ENCODE results near the gene MME.

MME gene

GRCh38 chr3:155079746-155080487 lies at the start of gene MME:
Gene MME, plus strand, starts transcription at chr3:155080319. Its CDS starts 3,849 bp downstream, at chr3:155084168.
- DNase-seq (ENCODE audit: low read depth), result no peak

- no peak for DNase-seq (ENCODE audit: low read depth)
Measured at GRCh38 chr3:155031186-155031585, 48.9 kb upstream of the MME start.

- no peak for DNase-seq (ENCODE audit: low read depth)
Measured at GRCh38 chr3:155032918-155033317, 47.2 kb upstream of the MME start.

GRCh38 chr3:155034786-155035185 lies 45.3 kb upstream of the MME start:
- no peak for DNase-seq (ENCODE audit: low read depth)

GRCh38 chr3:155035553-155035952 lies 44.6 kb upstream of the MME start:
- no peak for DNase-seq (ENCODE audit: low read depth)

- DNase-seq (ENCODE audit: low read depth), result no peak
Measured at GRCh38 chr3:155037508-155038202, 42.5 kb upstream of the MME start.

GRCh38 chr3:155038203-155038554 lies 41.9 kb upstream of the MME start:
- no peak for DNase-seq (ENCODE audit: low read depth)

GRCh38 chr3:155046935-155047334 lies 33.2 kb upstream of the MME start:
- no peak for DNase-seq (ENCODE audit: low read depth)

- DNase-seq (ENCODE audit: low read depth), result no peak
Measured at GRCh38 chr3:155047672-155048071, 32.4 kb upstream of the MME start.

- DNase-seq (ENCODE audit: low read depth), result no peak
Measured at GRCh38 chr3:155049959-155050358, 30.2 kb upstream of the MME start.

GRCh38 chr3:155052470-155052869 lies 27.6 kb upstream of the MME start:
- no peak for DNase-seq (ENCODE audit: low read depth)

GRCh38 chr3:155053756-155054155 lies 26.4 kb upstream of the MME start:
- no peak for DNase-seq (ENCODE audit: low read depth)

GRCh38 chr3:155064920-155065319 lies 15.2 kb upstream of the MME start:
- no peak for DNase-seq (ENCODE audit: low read depth)

- no peak for DNase-seq (ENCODE audit: low read depth)
Measured at GRCh38 chr3:155065537-155065936, 14.6 kb upstream of the MME start.

GRCh38 chr3:155069729-155070128 lies 10.4 kb upstream of the MME start:
- no peak for DNase-seq (ENCODE audit: low read depth)

GRCh38 chr3:155070316-155070715 lies 9.8 kb upstream of the MME start:
- no peak for DNase-seq (ENCODE audit: low read depth)

- no peak for DNase-seq (ENCODE audit: low read depth)
Measured at GRCh38 chr3:155070932-155071387, 9.2 kb upstream of the MME start.

GRCh38 chr3:155075200-155075599 lies 4.9 kb upstream of the MME start:
- no peak for DNase-seq (ENCODE audit: low read depth)

GRCh38 chr3:155076888-155077287 lies 3.2 kb upstream of the MME start:
- no peak for DNase-seq (ENCODE audit: low read depth)

- DNase-seq (ENCODE audit: low read depth), result no peak
Measured at GRCh38 chr3:155078711-155079467, 1.2 kb upstream of the MME start.

- DNase-seq (ENCODE audit: low read depth), result no peak
Measured at GRCh38 chr3:155079468-155079745, 712 bp upstream of the MME start.

- DNase-seq (ENCODE audit: low read depth), result no peak
Measured at GRCh38 chr3:155080692-155081091, 573 bp downstream of the MME start.

GRCh38 chr3:155083313-155083905 lies 3.3 kb downstream of the MME start:
- DNase-seq (ENCODE audit: low read depth), result no peak
